SK-MEL-5 (cell line): ENCODE data around the gene PLEKHM3. TPM values are rescaled to one million over a fixed set of nuclear protein-coding genes. Genes with fewer than 3 reads are reported as not detected.
"Not testable (repeated sequence)": the region's sequence is repeated elsewhere in the genome, so short reads cannot be mapped to it uniquely, and the experiment has no call there.

ENCODE experiments used
- DNase-seq: peaks from one replicate; pipeline ENCODE4 v3.0.0-alpha.2; 2016; ENCODE audit warnings: low read depth, low spot score
- in situ Hi-C: cut with HindIII; loops from 2 replicates; pipeline ENCODE4 v1.10.0; 2016; ENCODE audit warnings: low sequenced_read_pairs, high pct_unique_total_duplicates, low pct_unique_long_range_greater_than_20kb
- total RNA-seq: library from RNA; depleted of rRNA; stranded (reverse); fragments of >200 nt; shearing (Covaris generic); gene quantifications from 2 replicates; pipeline ENCODE4 v1.2.3, GENCODE V29; 2014

PLEKHM3 gene
- total RNA-seq, 1 experiment from 2014 or later: 3.2 TPM

DNA sequence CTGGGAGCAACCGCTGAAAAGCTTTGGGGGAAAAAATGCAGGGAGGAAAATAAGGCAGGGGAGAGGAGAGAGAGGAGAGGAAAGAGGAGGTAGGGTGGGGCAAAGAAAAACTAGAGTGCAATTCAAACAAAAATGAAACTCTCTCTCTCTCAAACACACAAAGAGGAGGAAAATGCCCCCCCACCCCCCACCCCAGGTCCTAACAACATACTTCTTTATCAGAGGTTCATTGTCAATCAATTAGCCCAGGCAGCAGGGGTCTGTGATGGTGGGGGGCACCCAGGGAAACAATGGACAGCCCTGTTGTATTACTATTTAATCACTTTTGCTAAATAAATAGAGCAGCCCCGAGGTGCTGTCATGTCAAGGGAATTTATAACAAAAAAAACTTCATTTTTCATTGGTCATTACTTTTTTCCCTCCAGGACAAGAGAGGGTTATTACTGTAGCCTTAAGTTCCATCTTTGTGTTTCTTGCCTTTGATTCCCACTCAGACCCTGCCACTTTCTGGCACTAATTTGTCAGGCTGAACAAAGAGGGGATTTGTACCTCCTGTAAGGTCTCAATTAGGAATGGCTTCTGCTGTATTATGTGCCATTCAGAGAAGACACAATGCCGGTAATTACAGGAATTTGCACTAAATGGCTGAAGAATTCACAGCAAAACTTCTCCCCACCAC lies 55.0 kb downstream of the PLEKHM3 start:
- in situ Hi-C loops: no loop called here

DNA sequence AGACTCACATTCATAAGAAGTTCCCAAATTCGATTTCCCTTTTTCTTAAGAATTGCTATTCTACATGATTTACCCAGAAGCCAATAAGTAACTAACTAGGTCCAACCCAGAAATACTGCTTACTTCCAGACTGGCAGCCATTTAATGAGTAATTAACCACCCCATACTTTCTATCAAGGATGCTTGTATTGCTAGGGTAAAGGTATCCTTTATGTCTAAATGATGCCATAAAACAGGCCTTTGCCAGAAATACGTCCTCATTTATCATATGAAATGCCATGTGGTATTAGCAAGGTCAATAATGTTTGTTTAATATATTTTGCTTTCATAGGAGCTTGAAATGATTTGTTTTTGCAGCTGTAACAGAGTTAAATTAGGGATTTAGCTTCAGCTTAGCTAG lies 56.1 kb downstream of the PLEKHM3 start:
- in situ Hi-C loops: no loop called here

More for the DNA sequence above, 55.0 kb downstream of the PLEKHM3 start:
- no peak for DNase-seq

DNA sequence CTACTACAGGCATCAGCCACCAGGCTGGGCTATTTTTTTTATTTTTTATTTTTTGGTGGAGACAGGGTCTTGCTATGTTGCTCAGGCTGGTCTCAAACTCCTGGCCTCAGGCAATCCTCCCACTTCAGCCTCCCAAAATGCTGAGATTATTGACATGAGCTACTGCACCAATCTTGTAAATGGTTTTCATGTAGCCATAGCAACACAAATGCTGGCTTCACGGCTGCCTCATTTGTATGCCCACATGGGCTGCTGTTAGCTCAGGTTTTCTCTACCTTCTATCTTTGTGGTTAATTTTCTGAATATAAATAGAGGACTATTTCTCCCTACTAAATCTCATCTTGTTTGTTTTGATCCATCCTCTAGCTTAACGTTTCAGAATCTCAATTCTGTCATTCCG lies 58.2 kb downstream of the PLEKHM3 start:
- no peak for DNase-seq
- in situ Hi-C loops: no loop called here

More for the DNA sequence above, 56.1 kb downstream of the PLEKHM3 start:
- DNase-seq: no peak

DNA sequence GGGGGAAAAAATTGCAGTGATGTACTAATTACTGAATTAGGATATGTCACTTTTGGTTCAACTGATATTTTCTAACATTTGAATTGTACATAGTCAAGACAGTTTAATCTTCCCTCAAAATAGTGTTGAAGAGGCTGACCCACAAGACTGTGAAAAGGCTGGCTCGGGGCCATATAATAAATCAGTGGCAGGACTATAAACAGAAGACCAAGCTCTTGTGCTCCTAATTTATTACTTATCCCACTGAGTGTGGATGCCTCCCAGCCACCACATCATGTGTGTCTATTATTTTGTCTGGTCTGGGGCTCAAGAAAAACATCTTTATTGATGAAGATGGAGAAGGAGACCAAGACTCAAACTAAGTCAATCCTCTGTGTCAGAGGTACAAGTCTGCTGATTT lies 64.4 kb downstream of the PLEKHM3 start:
- in situ Hi-C loops: no loop called here
- DNase-seq: no peak

DNA sequence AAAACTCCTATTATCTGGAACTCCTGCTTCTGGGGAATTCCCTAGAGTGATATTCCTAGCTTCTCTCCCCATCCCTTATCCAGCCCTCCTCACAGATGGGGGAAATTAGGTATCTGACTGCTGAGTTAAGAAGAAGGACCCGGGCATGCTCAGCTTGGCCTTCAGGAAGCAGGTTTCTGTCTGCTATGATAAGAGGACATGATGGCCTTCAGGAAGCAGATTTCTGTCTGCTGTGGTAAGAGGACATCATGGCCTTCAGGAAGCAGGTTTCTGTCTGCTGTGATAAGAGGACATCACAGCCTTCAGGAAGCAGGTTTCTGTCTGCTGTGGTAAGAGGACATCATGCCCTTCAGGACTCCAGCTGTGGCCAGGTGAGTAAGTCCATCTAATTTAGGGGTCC lies 65.2 kb downstream of the PLEKHM3 start:
- DNase-seq: no peak
- in situ Hi-C loops: no loop called here

DNA sequence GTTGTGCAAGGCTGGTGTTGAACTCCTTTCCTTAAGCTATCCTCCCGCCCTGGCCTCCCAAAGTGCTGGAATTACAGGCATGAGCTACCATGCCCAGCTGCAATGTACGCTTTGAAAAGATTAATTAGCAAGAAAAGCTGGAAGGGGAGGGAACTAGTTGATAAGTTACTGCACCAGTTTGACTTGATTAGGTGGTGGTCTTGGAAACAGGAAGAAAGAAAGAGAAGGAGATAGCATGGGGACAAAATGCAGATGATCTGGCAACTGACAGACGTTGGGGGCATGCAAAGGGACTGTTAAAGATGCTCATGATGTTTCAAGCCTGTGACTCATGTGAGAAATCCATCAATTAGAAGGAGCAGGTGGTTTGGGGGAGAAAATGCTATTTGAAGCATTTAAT lies 68.6 kb downstream of the PLEKHM3 start:
- in situ Hi-C loops: no loop called here
- DNase-seq: no peak

DNA sequence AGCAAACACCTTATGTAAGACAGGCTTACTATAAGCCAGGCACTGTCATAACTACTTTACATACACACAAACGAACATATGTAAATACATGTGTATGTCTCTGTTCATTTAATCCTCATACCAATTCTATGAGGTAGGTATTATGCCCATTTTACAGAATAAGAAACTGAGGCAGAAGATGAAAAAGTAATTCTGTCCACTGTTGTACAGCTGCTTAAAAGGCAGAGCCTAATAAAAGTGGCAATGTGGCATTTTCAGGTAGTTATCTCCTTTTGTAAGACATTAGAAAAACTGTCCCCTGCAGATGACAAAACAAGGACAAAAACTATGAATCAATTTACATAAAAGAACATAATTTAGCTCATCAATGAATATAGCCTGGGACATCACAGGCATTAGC lies 69.9 kb downstream of the PLEKHM3 start:
- DNase-seq: no peak
- in situ Hi-C loops: no loop called here

DNA sequence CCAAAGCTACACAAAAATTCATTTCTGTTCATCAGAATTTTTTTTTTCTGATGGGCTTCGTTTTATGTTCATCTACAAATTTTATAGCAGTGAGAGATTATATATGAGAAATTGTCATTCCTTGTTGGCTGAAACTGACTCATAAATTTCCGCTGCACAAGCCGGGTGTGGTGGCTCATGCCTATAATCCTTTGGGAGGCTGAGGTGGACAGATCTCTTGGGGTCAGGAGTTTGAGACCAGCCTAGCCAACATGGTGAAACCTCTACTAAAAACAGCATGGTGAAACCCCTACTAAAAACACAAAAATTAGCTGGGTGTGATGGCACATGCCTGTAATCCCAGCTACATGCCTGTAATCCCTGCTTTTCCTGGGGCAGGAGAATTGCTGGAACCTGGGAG lies 72.0 kb downstream of the PLEKHM3 start:
- no peak for DNase-seq
- in situ Hi-C loops: no loop called here

DNA sequence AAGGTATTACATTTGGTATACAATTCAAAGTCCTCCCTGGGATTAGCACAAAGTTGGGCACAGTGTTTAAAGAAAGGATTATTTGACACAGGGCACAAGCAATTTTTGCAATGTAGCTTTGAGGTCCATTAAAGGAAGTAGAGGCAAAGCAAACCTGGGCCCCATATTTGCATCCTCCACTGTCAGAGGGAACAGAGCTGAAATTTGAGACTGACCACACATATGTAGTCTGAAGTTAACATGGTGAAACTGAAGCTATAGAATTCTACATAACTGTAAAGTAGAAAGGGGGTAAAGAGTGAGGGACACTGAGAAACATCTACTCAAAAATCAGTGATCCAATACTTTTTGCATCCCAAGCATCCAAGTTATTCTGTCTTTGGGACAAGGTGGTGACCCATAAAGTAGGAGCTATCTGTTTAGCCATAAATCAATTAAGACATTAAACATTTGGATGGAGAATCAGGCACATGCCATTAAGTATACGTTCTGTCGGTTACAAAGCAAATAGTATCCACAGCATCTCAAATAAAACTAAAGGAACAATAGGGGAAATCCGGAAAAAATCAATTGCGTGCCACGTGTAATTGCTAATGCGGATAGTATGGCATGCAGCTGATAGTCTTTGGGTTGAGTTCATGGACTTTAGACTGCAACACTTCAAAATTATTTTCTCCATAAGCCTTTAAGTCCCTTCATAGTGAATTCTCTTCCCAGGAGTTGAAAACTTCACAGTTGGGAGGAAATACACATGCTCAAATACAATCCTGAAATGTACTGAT lies 72.6 kb downstream of the PLEKHM3 start:
- in situ Hi-C loops: no loop called here
- DNase-seq: no peak

DNA sequence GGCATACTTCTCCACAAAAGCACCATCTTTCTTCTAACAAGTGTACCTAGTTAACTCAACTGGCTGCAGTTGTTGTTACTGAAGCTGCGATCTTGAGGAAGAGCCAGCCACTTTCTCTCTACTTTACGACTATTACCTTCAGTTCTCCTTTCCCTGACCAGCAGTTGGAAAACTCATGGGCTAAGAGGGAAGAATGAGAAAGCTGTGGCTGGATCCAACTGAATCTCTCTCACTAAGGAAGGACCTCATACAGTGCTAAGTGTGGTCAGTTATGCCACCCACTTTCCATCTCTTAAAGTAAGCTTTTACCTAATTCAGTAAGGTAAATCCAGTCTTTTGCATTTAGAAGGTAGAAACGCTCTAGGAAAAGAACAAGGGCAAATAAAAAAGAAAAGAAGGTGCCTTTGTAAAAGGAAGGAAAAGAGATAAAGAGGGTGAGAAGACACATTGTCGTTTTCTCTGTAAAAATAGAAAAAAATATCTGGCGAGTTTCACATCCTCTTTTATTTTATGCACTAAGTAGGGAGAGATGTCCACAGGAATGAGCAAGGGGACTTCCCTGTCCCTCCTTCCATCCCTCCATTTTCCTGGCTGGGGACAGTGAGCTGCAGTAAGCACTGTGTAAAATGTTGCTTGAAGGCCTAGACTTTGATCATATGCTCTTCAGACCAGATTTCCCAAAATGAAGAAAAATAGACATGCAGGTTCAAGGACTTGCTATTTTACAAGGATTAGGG lies 73.4 kb downstream of the PLEKHM3 start:
- DNase-seq: no peak
- in situ Hi-C loops: no loop called here

DNA sequence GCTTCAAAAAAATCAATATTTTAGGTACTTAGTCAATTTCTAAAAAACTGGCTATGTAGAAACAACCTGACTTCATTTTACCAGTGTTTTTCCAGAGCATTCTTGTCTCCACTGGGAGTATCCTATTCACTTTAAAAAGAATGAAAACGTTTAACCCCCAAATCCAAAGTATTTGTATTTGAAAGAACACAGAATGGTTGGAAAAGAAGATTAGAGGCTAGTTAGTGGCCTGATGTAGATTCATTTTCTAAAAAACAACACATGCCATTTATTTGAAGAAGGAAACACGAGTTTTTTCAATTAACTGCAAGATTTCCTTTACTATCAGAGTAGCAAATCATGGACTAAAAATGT lies 74.6 kb downstream of the PLEKHM3 start:
- in situ Hi-C loops: no loop called here
- no peak for DNase-seq

DNA sequence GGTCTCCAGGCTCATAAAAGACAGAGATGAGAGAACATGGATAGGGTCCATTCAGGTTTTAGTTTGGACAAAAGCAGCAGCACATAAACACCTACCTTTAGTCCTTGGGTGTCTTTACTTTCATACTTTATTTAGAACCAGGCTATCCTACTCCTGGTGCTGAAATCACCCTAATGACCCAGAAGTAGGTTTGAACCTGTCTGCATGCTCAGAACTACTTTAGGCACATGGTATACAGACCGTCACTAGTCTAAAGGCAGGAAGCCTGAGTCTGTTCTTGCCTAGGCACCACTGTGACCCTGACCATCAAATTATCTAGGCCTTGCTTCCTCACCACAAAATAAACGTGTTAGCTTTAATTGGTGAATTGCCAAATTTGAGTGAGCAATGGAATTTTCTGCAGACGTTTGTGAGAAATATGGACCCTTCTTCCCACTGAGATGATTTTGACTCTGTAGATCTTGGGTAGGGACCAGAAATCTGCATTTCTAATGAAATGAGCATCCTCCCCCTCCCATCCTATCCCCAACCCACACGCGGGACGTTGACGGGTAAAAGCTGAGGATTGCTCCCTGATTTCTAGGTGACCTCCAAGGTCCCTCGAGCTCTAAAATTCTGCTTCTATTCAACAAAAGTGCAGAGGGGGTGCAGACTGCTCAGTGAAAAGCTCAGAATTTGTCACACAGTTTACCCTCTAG lies 75.1 kb downstream of the PLEKHM3 start:
- in situ Hi-C loops: no loop called here
- no peak for DNase-seq

DNA sequence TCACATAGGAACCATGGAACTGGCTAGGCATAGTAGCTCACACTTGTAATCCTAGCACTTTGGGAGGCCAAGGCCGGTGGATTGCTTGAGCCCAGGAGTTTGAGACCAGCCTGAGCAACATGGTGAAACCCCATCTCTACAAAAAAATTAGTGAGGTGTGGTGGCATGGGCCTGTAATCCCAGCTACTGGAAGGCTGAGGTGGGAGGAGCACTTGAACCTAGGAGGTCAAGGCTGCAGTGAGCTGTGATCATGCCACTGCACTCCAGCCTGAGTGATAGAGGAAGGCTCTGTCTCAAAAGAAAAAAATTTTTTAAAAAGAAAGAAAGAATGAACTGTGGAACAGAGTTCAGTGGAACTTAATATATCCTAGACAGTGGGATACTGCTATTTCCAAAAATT lies 76.1 kb downstream of the PLEKHM3 start:
- DNase-seq, in situ Hi-C loops: not testable (repeated sequence)

DNA sequence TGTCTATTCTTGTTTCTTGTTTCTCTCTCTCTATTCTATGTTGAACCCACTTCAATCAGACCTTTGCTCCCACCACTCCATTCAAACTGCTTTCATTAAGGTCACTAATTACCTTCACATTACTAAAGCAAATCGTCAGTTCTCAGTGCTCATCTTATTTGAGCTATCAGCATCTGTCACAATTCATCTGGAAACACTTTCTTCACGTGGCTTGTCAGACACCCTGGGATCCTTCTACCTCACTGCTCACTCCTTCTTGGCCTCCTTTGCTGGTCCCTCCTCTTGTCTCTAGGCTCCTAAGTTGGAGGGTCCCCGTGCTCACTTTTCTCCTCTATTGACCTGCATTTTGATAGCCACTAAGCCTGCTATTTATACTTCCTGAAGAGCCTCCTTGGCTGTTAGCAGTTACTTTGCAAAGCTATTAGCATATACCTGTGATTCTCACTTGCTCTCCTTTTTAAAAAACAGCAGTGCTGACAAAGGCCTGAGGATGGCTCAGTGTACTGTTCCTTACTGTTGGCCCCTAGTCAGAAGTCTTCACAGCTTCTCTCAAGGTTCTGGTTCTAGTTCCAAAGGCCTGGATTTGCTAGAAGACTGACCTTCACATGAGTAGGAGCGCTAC lies 80.2 kb downstream of the PLEKHM3 start:
- in situ Hi-C loops: no loop called here

DNA sequence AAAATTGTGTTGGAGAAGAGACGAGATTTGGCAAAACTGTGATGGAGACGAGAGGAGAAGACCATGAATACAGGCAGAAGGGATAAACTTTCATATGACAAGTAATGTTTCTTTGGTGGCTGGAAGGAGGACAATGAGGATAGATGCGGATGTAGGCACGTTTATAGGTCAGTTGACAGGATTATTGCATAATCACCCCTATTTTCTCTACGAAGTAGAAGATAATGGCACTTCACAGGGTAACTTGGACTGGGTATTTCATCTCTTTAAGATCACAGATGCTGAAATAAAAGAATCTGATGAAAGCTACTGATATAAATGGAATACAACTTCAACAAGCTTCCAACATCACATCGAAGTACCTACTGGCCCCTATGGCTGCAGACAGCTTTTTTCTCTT lies 81.0 kb downstream of the PLEKHM3 start:
- in situ Hi-C loops: no loop called here
- DNase-seq: no peak

More for the DNA sequence above, 80.2 kb downstream of the PLEKHM3 start:
- DNase-seq: no peak

DNA sequence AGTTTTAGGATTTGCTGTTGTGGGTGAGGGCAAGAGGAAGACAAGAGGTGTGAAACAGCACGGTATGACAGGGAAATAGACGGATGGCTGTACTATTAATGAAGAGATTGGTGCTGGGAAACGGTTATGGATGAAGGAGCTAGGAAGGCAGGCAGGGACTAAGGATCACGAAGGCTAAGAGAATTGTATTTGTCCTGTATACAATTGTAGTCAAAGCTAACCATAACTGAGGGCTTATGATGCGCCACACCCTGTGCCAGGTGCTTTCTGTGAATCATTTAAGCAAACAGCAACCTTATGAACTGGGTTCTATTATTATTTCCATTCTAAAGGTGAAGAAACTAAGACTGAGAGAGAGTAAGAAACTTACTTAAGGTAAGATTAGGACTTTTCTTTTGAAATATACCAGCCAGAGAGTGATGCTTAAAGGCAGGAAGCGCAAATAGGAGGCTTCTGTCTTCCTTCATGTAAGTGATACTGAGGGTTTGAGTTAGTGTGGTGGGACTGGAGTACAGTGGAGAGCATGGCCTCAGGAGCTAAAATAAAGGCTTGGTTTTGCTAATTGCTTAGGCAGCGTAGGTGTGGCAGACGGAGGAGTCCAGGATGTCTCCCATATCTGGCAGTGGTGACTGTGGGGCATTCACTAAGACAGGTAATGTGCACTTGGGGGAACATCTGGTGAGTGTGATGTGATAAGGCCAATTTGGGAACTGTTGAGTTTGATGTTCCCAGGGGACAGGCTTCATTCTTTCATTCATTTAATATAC lies 85.8 kb downstream of the PLEKHM3 start:
- DNase-seq: no peak
- in situ Hi-C loops: no loop called here

DNA sequence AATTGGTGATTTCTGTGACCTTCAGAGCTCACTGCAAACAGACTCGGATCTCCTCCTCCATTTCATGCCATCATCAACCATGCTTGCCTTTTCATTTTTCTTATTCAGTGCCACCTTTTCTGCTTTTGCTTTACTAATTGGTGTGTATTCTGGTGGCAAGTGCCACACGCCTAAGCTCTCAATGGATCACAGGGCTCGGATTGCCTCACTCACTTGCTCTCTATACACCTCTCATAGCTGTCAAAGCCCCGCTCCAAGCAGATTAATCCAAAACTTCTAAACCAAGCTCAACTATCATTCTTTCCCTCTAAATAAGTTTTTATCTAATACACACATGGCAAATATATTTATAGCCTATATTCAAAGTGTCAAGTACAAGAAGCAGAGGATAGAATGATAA lies 86.4 kb downstream of the PLEKHM3 start:
- DNase-seq: no peak
- in situ Hi-C loops: no loop called here
